ENCODE results near the gene PEAK1.
"Not testable (repeated sequence)": the region's sequence is repeated elsewhere in the genome, so short reads cannot be mapped to it uniquely, and the experiment has no call there.

The PEAK1 gene

DNA sequence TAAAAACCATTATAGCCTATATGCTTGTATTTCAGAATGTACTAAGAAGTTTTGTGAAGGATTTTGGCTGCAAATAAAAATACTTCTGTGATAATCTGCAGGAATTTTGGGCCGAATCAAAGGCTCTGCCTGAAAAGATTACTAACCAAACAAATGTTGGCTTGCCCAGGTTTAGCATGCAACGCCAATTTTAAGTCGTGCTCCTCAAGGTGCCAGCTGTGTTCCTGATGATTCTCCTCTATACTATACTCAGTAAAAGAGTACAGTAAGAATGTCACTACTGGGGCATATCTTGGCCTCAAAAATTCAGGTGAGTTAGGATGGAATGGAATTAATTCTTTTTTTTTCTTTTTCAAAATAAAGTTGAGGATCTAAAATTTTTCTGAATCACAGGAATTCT is 198.2 kb downstream of the PEAK1 start:
- DNase-seq = no peak

GRCh38 chr15:77221174-77221573 is 198.7 kb downstream of the PEAK1 start:
- no peak for DNase-seq

GRCh38 chr15:77219841-77220240 is 200.1 kb downstream of the PEAK1 start:
- no peak for DNase-seq

DNA sequence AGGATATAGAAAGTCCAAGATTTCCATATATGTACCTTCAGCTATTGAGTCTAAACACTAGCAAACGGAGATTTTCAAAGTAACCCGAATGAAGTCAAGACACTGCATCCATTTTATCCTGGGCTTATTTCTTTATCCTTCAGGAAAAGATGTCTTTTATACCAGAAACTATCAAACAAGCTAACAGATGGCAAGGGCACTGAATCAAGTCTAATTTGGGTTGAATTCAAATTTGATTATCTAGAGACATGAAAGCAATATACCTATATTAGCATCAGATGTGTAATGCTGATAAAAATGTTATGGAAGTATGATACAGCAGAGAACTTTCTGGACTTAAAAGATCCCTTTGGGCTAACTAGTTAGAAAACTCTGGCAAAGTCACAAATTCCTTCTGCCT is 210.7 kb downstream of the PEAK1 start:
- no peak for DNase-seq

GRCh38 chr15:77208241-77208640 is 211.7 kb downstream of the PEAK1 start:
- DNase-seq = no peak

- no peak for DNase-seq
Measured at GRCh38 chr15:77201665-77202064, 218.2 kb downstream of the PEAK1 start.

GRCh38 chr15:77196381-77196780 is 223.5 kb downstream of the PEAK1 start:
- DNase-seq = no peak

DNA sequence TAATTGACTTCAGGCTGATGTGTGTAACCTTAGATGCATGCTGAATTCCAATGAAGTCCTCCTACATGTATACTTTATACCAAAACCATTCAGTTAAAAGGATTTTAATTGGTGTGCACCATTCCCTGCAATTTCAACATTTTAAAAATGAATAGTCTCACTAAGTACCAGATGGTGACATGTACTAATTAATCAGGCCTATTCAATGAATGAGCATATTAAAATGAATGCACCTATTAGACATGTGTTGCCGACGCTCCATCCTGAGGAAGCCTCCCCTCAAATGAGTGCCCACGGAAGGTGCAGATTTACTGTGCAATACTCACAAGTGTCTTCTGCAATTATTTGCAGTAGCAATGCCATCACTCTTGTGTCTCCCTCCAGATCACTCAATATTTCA is 224.3 kb downstream of the PEAK1 start:
- DNase-seq = no peak

DNA sequence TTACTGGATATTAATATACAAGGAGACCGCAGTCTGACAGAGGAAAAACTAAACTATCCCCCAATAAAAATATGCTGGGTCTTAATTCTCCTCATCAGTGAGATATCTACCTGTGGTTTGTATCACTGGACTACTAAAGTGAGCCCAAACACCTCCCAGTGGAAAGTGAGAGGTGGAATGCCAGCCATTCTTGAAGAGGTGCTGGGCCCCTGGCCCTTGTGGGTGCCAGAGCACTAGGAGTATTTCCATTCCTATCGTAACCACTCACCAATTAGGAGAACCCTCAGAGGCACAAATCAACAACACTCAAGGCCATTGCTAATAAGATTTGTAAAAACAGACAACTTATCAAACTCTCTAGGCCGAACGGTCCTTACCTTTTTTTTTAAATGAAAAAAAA is 227.5 kb downstream of the PEAK1 start:
- DNase-seq = no peak

DNA sequence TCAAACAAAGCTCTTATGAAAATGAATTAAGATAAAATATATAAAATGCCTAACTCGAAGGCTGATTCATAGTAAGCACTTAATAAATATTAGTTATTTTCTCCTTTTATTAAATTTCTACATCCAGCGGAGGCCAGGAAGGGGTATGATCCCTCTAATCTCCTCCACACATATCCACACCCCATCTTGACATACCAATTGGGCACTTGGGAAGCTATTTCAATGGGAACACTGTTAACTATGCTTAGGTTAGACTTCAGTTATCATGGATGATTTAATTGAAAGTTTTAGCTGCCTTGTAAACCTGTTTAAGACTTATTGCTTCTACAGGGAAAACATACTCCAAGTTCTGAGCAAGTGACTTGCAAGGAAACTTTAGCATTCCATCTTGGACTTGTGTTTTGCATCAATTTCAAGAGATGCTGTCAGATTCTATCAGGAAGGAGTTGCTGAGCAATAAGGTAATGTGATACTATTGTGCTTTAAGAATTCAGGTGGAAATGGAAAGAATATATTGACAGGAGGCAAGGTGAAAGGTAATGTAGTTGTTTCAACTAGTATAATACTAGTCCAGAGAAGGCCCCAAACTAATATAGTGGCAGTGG is 228.6 kb downstream of the PEAK1 start:
- DNase-seq = no peak

DNA sequence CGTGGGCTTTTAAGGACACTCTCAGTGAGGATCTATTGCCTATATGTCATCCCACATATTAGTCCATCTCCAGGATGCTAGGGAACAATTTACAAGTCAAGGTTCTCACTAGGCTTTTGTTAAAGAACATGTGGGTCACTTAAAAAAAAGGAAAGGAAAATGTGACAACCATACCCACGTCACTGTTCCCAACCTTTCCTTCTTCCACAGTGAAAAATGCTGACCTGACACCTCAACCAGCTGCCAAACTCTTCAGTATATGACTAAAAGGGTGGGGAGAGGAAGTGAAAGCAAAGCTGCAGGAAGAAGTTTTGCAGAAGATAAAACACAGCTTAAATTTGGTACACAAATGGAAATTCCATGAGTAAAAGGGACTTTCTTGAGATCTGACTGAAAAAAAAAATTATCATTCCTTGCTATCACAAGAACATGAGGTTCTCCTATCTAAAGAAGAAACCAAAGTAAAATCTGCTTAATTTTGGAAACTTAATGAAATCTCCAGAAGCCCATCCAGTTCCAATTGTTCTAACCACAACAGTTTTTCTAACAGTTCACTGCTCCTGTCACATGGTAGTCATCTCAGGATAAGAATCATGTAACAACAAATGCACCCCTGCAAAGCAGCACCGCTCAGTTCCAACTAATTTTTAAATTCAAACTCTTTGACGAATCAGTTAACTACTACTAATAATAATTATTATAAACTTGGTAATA is 232.0 kb downstream of the PEAK1 start:
- DNase-seq = no peak

DNA sequence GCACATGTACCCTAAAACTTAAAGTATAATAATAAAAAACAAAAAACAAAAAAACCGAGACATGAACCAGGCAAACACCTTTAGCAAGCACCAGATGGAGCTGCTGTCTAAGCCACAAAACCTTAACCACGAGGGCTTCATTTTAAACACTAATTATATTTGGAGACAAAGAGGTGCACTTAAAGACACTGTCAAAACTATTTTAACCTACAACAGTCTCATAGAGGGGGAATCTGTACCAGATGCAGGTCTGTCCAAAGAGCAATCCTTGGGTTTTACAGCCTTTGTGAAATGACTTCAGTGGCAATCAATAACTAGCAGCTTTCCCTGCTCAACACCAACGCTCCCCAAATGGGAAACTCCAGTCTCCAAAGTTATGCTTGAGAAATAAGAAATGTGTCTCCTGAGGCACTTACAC is 233.3 kb downstream of the PEAK1 start:
- DNase-seq = no peak

DNA sequence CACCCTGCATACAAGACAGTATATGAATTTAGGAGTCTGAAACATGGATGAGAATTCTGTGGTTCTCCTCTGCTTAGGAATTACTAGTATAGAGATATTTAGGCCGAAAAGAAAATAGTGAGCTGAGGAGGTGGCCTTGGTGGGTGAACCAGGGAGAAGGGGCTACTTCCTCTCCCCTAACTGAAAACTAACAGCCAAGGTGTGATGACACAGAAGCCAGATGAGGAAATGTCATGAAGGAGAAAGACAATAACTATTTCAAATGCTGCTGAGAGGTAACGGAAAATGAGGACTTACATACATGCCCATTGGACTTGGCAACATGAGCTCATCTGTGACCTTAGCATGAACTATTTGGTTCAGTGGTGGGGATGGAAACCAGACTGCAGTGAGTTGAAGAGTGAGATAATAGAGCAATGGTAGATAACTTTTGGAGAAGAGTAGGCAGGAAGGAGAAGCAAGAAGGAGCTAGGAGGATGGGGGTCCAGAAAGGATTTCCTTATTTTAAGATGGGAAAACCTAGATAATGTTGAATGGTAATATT is 234.6 kb downstream of the PEAK1 start:
- no peak for DNase-seq

- DNase-seq = not testable (repeated sequence)
Measured at GRCh38 chr15:77184352-77184751, 235.6 kb downstream of the PEAK1 start.

- DNase-seq = no peak
Measured at GRCh38 chr15:77183066-77183465, 236.8 kb downstream of the PEAK1 start.

DNA sequence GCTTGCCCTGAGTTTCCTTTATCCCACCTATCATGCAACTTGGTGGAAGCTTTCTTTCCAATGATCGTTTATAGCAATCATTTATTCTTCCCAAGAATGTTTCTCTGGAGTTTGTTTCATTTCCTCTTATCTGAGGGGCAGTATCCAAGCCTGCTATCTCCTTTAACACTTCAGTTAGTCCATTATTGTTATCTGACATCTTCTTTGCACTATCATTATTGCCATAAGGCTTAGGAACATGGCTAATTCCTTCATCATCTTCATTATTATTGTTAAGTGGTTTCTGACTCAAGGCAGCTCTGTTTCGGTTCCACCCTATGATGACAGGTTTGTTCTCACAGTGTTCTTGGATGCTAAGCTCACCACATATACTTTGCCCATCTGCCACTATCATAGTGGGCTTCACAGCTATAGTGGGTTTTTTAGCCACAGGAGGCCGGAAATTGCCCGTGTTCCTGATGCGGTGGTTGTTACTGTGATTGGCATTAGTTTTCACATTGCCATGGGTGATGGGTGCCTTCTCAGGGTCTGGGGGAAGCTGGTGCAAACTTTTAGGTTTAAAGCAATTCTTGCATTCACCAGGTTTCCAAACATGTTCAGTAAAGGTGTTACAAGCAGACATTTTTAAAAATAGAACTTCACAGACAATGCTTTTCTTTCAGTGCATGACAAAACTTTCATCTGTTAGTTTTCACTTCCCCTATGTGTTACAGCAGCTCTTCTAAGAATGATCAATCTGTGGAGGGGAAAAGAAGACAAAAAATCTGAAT is 238.4 kb downstream of the PEAK1 start:
- DNase-seq = no peak

- DNase-seq = no peak
Measured at GRCh38 chr15:77180757-77181156, 239.1 kb downstream of the PEAK1 start.

GRCh38 chr15:77180270-77180669 is 239.6 kb downstream of the PEAK1 start:
- DNase-seq = no peak

DNA sequence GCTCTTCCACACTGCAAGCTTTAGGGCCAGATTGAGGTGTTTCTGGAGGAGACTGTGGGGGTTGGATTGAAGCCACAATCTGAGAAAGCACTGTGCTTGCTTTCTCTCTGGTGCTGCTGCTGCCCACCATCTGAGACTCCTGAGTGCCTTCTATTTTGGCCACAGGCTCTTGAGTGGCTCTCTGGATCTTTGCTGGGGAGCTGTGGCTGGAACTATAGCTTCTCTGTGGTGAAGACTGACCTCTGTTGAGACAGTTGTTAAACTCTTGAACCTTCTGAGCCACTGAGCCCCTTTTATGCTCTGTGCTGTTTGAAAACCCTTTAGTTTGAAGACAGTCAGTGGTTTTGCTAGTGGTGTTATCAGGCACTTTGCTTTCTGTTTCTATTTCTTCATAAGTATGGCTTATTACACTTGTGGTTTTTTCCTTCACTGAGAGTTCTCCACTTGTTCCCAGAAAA is 240.3 kb downstream of the PEAK1 start:
- no peak for DNase-seq

GRCh38 chr15:77178411-77178810 is 241.5 kb downstream of the PEAK1 start:
- no peak for DNase-seq

DNA sequence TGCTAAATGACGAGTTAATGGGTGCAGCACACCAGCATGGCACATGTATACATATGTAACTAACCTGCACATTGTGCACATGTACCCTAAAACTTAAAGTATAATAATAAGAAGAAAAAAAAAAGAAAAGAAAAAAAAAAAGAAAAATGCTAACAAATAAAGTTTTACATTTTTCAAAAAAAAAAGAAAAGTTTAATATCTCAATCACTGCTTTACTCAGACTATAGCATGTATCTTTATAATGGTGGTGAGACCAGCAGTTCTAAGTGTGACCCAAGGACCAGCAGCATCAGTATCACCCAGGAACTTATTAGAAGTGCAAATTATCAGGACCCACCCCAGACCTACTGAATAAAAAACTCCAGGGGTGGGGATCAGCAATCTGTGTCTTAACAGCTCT is 243.8 kb downstream of the PEAK1 start:
- DNase-seq = not testable (repeated sequence)

DNA sequence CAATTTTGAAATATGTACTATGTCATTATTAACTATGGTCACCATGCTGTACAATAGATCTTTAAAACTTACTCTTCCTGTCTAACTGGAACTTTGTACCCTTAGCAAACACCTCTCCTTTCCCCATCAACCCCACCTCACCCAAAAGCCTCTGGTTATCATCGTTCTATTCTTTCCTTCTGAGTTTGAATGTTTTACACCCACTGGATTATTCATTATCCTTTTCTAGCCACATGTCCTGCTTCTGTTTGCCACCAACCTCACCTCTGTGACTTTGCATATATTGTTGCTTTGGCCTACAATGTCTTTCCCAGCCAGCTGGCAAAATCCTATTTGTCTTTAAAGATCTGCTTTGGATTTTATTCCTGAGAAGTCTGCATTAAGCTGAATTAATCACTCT is 246.4 kb downstream of the PEAK1 start:
- no peak for DNase-seq

GRCh38 chr15:77171221-77171967 is 248.5 kb downstream of the PEAK1 start:
- no peak for DNase-seq

Measured in 8988T (cell line).